ENCODE results near the gene THSD4.

- TF ChIP-seq, protein P1, sequence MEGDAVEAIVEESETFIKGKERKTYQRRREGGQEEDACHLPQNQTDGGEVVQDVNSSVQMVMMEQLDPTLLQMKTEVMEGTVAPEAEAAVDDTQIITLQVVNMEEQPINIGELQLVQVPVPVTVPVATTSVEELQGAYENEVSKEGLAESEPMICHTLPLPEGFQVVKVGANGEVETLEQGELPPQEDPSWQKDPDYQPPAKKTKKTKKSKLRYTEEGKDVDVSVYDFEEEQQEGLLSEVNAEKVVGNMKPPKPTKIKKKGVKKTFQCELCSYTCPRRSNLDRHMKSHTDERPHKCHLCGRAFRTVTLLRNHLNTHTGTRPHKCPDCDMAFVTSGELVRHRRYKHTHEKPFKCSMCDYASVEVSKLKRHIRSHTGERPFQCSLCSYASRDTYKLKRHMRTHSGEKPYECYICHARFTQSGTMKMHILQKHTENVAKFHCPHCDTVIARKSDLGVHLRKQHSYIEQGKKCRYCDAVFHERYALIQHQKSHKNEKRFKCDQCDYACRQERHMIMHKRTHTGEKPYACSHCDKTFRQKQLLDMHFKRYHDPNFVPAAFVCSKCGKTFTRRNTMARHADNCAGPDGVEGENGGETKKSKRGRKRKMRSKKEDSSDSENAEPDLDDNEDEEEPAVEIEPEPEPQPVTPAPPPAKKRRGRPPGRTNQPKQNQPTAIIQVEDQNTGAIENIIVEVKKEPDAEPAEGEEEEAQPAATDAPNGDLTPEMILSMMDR (IDR thresholded peaks at IDR 0.05; ENCODE audit: poor library complexity, severe bottlenecking) = no peak
- no peak for TF ChIP-seq EZH2 (IDR thresholded peaks at IDR 0.05; ENCODE audit: borderline replicate concordance, insufficient read depth, low read length, poor library complexity, severe bottlenecking)
- TF ChIP-seq REST (IDR thresholded peaks at IDR 0.05; ENCODE audit: borderline replicate concordance) = no peak
These were observed 53.0 kb downstream of the THSD4 start for GRCh38 chr15:71168166-71168834.

All from neural cell (in vitro differentiated cells).